SK-N-MC (cell line): ENCODE measurements around the gene EPG5.

ENCODE experiments used
- EZH2 ChIP-seq: fragments of 200-600 bp; sonication (generic); IDR thresholded peaks from one replicate; pipeline ENCODE4 v1.6.1; 2017; ENCODE audit warnings: antibody characterized with exemption
- FOXP2 ChIP-seq: optimal IDR thresholded peaks from 2 replicates; pipeline ENCODE3; 2011; ENCODE audit warnings: mild to moderate bottlenecking, moderate library complexity; ENCODE audit not compliant: insufficient read depth; ENCODE audit errors: extremely low read length, control extremely low read depth
- POLR2AphosphoS5 ChIP-seq: IDR thresholded peaks from 2 replicates; pipeline ENCODE4 v1.6.1; 2012; ENCODE audit warnings: mild to moderate bottlenecking, low read depth, low read length, borderline replicate concordance

GRCh38 chr18:45837283-45838070 is 129.7 kb downstream of the EPG5 start:
- TF ChIP-seq EZH2, result no peak
- no peak for TF ChIP-seq POLR2AphosphoS5
- no peak for TF ChIP-seq FOXP2
